Measurements from ENCODE around the gene COG5.
A peak's percentile ranks its signal among the peaks of the same experiment; 100 is the strongest.

Gene COG5

DNA sequence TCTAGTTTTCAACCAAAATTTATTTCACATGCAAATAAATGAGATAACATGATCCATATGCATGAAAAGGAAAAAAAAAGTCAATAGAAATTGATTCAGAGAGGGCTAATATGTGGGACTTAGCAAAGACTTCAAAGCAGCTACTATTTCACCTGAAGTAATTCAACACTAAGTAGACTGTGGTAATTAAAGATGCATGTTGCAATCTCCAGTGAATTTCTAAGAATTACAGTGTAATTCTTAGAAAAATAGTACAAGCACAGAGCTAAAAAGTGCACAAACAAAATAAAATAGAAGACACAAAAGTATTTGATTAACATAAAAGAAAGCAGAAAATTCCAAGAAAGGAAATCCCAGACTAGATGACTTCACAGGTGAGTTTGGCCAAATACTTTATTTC lies 68.2 kb downstream of the COG5 start:
- TF ChIP-seq, protein P1, sequence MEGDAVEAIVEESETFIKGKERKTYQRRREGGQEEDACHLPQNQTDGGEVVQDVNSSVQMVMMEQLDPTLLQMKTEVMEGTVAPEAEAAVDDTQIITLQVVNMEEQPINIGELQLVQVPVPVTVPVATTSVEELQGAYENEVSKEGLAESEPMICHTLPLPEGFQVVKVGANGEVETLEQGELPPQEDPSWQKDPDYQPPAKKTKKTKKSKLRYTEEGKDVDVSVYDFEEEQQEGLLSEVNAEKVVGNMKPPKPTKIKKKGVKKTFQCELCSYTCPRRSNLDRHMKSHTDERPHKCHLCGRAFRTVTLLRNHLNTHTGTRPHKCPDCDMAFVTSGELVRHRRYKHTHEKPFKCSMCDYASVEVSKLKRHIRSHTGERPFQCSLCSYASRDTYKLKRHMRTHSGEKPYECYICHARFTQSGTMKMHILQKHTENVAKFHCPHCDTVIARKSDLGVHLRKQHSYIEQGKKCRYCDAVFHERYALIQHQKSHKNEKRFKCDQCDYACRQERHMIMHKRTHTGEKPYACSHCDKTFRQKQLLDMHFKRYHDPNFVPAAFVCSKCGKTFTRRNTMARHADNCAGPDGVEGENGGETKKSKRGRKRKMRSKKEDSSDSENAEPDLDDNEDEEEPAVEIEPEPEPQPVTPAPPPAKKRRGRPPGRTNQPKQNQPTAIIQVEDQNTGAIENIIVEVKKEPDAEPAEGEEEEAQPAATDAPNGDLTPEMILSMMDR (IDR thresholded peaks at IDR 0.05; ENCODE audit: poor library complexity, severe bottlenecking), result no peak
- Histone ChIP-seq H3K27ac (ENCODE audit: poor library complexity, severe bottlenecking) (no peak overlapping the region), H3K9me3 (ENCODE audit: severe bottlenecking) (no peaks in the 10 kb centered on the region), H3K27me3 (ENCODE audit: insufficient read depth, poor library complexity, severe bottlenecking) (no peaks in the 10 kb centered on the region), H3K4me3 (ENCODE audit: severe bottlenecking) (no peak overlapping the region), H3K4me1 (ENCODE audit: insufficient read depth, poor library complexity, severe bottlenecking) (peaks cover 13% of the 10 kb centered on the region), H3K36me3 (ENCODE audit: low read depth) (no peaks in the 10 kb centered on the region)
- ATAC-seq (ENCODE audit: low read depth) (no peak), DNase-seq (ENCODE audit: low spot score) (no peak)

DNA sequence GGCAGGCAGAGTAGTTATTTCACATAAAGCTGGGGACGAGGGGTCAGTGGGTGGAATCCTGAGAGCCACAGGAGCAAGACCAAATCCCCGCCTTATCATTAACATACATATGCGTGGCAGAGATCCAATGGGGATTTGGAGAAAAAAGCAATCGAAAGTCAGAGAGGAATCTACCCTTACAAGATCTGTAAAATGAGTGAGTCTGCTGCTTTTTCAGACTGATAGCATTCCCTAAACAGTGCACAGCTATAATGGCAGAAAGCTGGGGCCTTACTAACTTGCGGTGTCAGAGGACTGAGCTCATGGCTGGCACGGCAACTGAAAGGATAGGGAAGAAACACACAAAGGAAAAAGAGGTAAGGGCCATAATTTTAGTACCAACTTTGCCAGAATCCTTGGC lies 68.8 kb downstream of the COG5 start:
- DNase-seq (ENCODE audit: low spot score), result no peak

DNA sequence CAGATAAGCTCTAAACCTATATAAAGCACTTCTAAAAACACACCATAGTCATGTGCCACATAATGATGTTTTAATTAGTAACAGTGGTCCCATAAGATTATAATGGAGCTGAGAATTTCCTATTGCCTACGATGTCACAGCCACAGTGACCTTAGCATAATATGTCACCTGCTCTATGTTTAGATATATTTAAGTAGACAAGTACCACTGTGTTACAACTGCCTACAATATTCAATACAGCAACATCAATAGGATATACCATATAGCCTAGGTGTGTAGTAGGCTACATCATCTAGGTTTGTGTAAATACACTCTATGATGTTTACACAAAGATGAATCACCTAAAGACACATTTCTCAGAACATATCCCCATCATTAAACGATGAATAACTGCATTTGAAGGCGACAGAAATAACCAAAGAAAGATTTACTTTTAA lies 69.4 kb downstream of the COG5 start:
- H3K36me3 ChIP-seq (ENCODE audit: low read depth), result no peaks in the 10 kb centered on the region
- H3K4me3 ChIP-seq (ENCODE audit: severe bottlenecking), result no peak overlapping the region
- TF ChIP-seq, protein P1 (IDR thresholded peaks at IDR 0.05; ENCODE audit: poor library complexity, severe bottlenecking), result no peak
- H3K27me3 ChIP-seq (ENCODE audit: insufficient read depth, poor library complexity, severe bottlenecking), result no peaks in the 10 kb centered on the region
- DNase-seq (ENCODE audit: low spot score) (no peak), ATAC-seq (ENCODE audit: low read depth) (peak; percentile 85)
- H3K9me3 ChIP-seq (ENCODE audit: severe bottlenecking), result no peaks in the 10 kb centered on the region
- H3K4me1 ChIP-seq (ENCODE audit: insufficient read depth, poor library complexity, severe bottlenecking), result peaks cover 13% of the 10 kb centered on the region
- H3K27ac ChIP-seq (ENCODE audit: poor library complexity, severe bottlenecking), result no peak overlapping the region

More for the DNA sequence above, 68.8 kb downstream of the COG5 start:
- H3K27ac ChIP-seq (ENCODE audit: poor library complexity, severe bottlenecking), result no peak overlapping the region
- H3K4me3 ChIP-seq (ENCODE audit: severe bottlenecking), result no peak overlapping the region
- no peaks in the 10 kb centered on the region for H3K36me3 ChIP-seq (ENCODE audit: low read depth)
- H3K9me3 ChIP-seq (ENCODE audit: severe bottlenecking), result no peaks in the 10 kb centered on the region
- TF ChIP-seq, protein P1 (IDR thresholded peaks at IDR 0.05; ENCODE audit: poor library complexity, severe bottlenecking), result no peak
- H3K27me3 ChIP-seq (ENCODE audit: insufficient read depth, poor library complexity, severe bottlenecking), result no peaks in the 10 kb centered on the region
- ATAC-seq (ENCODE audit: low read depth), result peak; percentile 10; the same call in 2 of the 3 replicates
- peaks cover 13% of the 10 kb centered on the region for H3K4me1 ChIP-seq (ENCODE audit: insufficient read depth, poor library complexity, severe bottlenecking)

- TF ChIP-seq, protein P1 (IDR thresholded peaks at IDR 0.05; ENCODE audit: poor library complexity, severe bottlenecking), result no peak
- no peak for DNase-seq (ENCODE audit: low spot score)
- H3K27me3 ChIP-seq (ENCODE audit: insufficient read depth, poor library complexity, severe bottlenecking), result no peaks in the 10 kb centered on the region
- peaks cover 13% of the 10 kb centered on the region for H3K4me1 ChIP-seq (ENCODE audit: insufficient read depth, poor library complexity, severe bottlenecking)
- no peaks in the 10 kb centered on the region for H3K9me3 ChIP-seq (ENCODE audit: severe bottlenecking)
- no peak overlapping the region for H3K27ac ChIP-seq (ENCODE audit: poor library complexity, severe bottlenecking)
- no peak for ATAC-seq (ENCODE audit: low read depth)
- H3K4me3 ChIP-seq (ENCODE audit: severe bottlenecking), result no peak overlapping the region
- no peaks in the 10 kb centered on the region for H3K36me3 ChIP-seq (ENCODE audit: low read depth)
Observed at GRCh38 chr7:107492875-107493274, 70.8 kb downstream of the COG5 start.

- DNase-seq (ENCODE audit: low spot score), result no peak
- TF ChIP-seq, protein P1 (IDR thresholded peaks at IDR 0.05; ENCODE audit: poor library complexity, severe bottlenecking), result no peak
Observed at GRCh38 chr7:107486041-107486440, 77.7 kb downstream of the COG5 start.

More at GRCh38 chr7:107486041-107486440, 77.7 kb downstream of the COG5 start:
- Histone ChIP-seq H3K27ac (ENCODE audit: poor library complexity, severe bottlenecking) (no peak overlapping the region), H3K9me3 (ENCODE audit: severe bottlenecking) (no peaks in the 10 kb centered on the region), H3K36me3 (ENCODE audit: low read depth) (no peaks in the 10 kb centered on the region), H3K4me3 (ENCODE audit: severe bottlenecking) (no peak overlapping the region), H3K4me1 (ENCODE audit: insufficient read depth, poor library complexity, severe bottlenecking) (no peaks in the 10 kb centered on the region), H3K27me3 (ENCODE audit: insufficient read depth, poor library complexity, severe bottlenecking) (no peaks in the 10 kb centered on the region)
- ATAC-seq (ENCODE audit: low read depth), result no peak
